Tibial nerve (tissue), 4 donors: Measurements from ENCODE around the gene ERF. TPM values are rescaled to one million over a fixed set of nuclear protein-coding genes. Genes with fewer than 3 reads are reported as not detected.
A peak's percentile ranks its signal among the peaks of the same experiment; 100 is the strongest.

Source experiments
- DNase-seq, 2 donors: peaks; one replicate each; pipeline ENCODE4 v3.0.0-alpha.2; 2019; ENCODE audit warnings: low spot score in 2 of 2
- H3K27ac ChIP-seq, 4 donors: fragments of 200-600 bp; sonication (generic) in 3 of 4; one replicate each; pipeline ENCODE4 v1.5.1; 2017 to 2019; ENCODE audit warnings: mild to moderate bottlenecking in 1 of 4
- H3K27me3 ChIP-seq, 2 donors: fragments of 200-600 bp; sonication (generic) in 1 of 2; one replicate each; pipeline versions ENCODE4 v1.5.1 to v1.6.0; 2017 to 2019
- H3K36me3 ChIP-seq, 3 donors: fragments of 200-600 bp; sonication (generic); one replicate each; pipeline ENCODE4 v1.5.1; 2018 to 2019
- H3K4me1 ChIP-seq, 4 donors: fragments of 200-600 bp; sonication (generic) in 3 of 4; one replicate each; pipeline ENCODE4 v1.5.1; 2017 to 2019
- H3K4me3 ChIP-seq, 4 donors: fragments of 200-600 bp; sonication (generic) in 3 of 4; one replicate each; pipeline ENCODE4 v1.5.1; 2017 to 2019; ENCODE audit warnings: mild to moderate bottlenecking in 1 of 4, moderate library complexity in 1 of 4
- H3K9me3 ChIP-seq, 4 donors: fragments of 200-600 bp; sonication (generic) in 3 of 4; one replicate each; pipeline ENCODE4 v1.5.1; 2017 to 2019
- CTCF ChIP-seq, 5 experiments: fragments of 200-600 bp in 3 of 5; fragments of 450-650 bp in 2 of 5; sonication (generic) in 3 of 5; IDR thresholded peaks; one replicate each; pipeline ENCODE4 v1.5.1; 2016 to 2019; ENCODE audit warnings: antibody characterized with exemption in 5 of 5, mild to moderate bottlenecking in 3 of 5, moderate library complexity in 2 of 5
- EP300 ChIP-seq, 2 donors: sonication (generic); formaldehyde crosslinking; IDR thresholded peaks; one replicate each; pipeline ENCODE4 v1.6.1; 2017; ENCODE audit warnings: antibody characterized with exemption in 2 of 2, mild to moderate bottlenecking in 1 of 2
- POLR2A ChIP-seq, 2 donors: fragments of 450-650 bp; IDR thresholded peaks; one replicate each; pipeline ENCODE4 v1.6.1; 2017; ENCODE audit warnings: antibody characterized with exemption in 2 of 2, mild to moderate bottlenecking in 2 of 2, moderate library complexity in 2 of 2
- WGBS, 2 donors: methylation state at CpG; one replicate each; pipeline ENCODE4 v1.1.5; 2018; 5-methylcytosine and 5-hydroxymethylcytosine counted together
- total RNA-seq, 4 donors: library from RNA; depleted of rRNA; stranded (reverse); fragments of >200 nt; gene quantifications; one replicate each; pipeline ENCODE4 v1.1.0, GENCODE V29; 2016

Gene ERF
- total RNA-seq, 4 donors from 2014 or later: 30.4 to 42.6 (median 35.1) TPM

DNA sequence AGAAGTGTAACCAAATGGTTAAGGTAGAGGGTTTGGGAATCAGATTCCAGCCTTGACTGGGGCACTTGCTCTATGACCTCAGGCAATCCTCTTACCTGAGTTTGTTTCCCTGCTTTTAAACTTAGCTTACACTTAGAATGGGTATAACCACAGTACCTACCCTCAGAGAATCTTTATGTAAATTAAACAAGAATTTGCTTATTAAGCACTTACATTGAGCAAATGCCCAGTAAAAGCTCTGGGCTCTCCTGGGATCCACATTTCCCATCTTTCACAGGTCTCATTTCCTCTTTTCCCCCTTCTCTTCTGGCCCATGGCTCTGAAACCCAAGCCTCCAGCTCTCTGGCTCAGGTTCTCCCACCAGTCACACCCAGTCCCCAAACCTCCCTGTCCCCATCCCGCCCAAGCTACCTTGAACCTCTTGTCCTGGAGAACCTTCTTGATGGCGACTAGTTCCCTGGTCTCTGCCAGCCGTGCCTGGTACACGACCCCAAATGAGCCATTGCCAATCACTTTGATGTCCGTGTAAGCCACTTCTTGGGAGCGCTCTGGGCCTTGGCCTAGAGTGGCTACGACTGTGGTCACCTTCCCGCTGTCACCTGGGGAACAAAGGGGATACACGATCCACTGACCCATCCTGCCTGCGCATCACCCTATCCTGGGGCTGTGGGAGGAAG is 15.2 kb downstream of the ERF start:
- 87 to 90% methylated on average over 10 of the region's 10 CpGs for WGBS, 2 donors
- no peak for DNase-seq
- H3K36me3 ChIP-seq: peaks cover 3 to 43% (median 13%) of the 10 kb centered on the region in 3 donors
- H3K9me3 ChIP-seq: no peaks in the 10 kb centered on the region
- H3K27me3 ChIP-seq: no peaks in the 10 kb centered on the region
- TF ChIP-seq CTCF (IDR thresholded peaks at IDR 0.05) (no peak), EP300 (IDR thresholded peaks at IDR 0.05) (no peak), POLR2A (IDR thresholded peaks at IDR 0.05) (no peak)
- H3K27ac ChIP-seq: no peak overlapping the region
- peaks cover 0 to 46% (median 26%) of the 10 kb centered on the region in 4 donors for H3K4me1 ChIP-seq
- H3K4me3 ChIP-seq: no peak overlapping the region

GRCh38 chr19:42235181-42235580 is 19.7 kb downstream of the ERF start:
- Histone ChIP-seq H3K36me3 (peaks cover 3 to 86% (median 40%) of the 10 kb centered on the region in 3 donors), H3K4me3 (no peak overlapping the region), H3K27me3 (no peaks in the 10 kb centered on the region), H3K9me3 (no peaks in the 10 kb centered on the region), H3K4me1 (peaks cover 0 to 39% (median 7%) of the 10 kb centered on the region in 4 donors), H3K27ac (no peak overlapping the region)
- WGBS, 2 donors: 80 to 90% methylated on average over 5 of the region's 5 CpGs
- no peak for DNase-seq
- TF ChIP-seq POLR2A (IDR thresholded peaks at IDR 0.05) (no peak), CTCF (IDR thresholded peaks at IDR 0.05) (no peak)

DNA sequence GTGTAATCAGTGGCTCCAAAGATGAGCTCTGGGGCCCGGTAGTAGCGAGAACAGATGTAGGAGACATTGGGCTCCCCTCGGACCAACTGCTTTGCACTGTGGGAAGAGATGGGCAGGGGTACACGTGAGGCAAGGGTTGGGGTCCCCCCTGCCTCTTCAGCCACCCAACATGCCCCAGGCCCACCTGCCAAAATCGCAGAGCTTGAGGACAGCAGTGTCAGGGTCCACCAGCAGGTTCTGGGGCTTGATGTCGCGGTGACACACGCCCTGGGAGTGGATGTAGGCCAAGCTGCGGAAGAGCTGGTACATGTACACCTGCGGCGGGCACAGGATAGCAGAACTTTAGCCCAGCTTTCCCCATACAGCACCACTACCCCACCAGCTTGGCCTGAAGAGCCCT is 20.6 kb downstream of the ERF start:
- TF ChIP-seq CTCF (IDR thresholded peaks at IDR 0.05): no peak
- no peak for TF ChIP-seq EP300 (IDR thresholded peaks at IDR 0.05)
- TF ChIP-seq POLR2A (IDR thresholded peaks at IDR 0.05): no peak
- H3K9me3 ChIP-seq: no peaks in the 10 kb centered on the region
- peaks cover 3 to 86% (median 40%) of the 10 kb centered on the region in 3 donors for H3K36me3 ChIP-seq
- H3K4me1 ChIP-seq: peaks cover 0 to 39% (median 7%) of the 10 kb centered on the region in 4 donors
- H3K27me3 ChIP-seq: no peaks in the 10 kb centered on the region
- no peak overlapping the region for H3K27ac ChIP-seq
- DNase-seq: no peak
- WGBS, 2 donors: 96 to 97% methylated on average over 8 to 11 of the region's 11 CpGs
- H3K4me3 ChIP-seq: no peak overlapping the region

- Histone ChIP-seq H3K4me3 (no peak overlapping the region), H3K27me3 (no peaks in the 10 kb centered on the region), H3K36me3 (peaks cover 3 to 88% (median 40%) of the 10 kb centered on the region in 3 donors), H3K27ac (peak overlapping the region in 1 of 4 donors; percentile 19), H3K4me1 (peaks cover 0 to 39% (median 7%) of the 10 kb centered on the region in 4 donors), H3K9me3 (no peaks in the 10 kb centered on the region)
- WGBS, 2 donors: 75 to 88% methylated on average over 6 of the region's 6 CpGs
- TF ChIP-seq EP300 (IDR thresholded peaks at IDR 0.05) (no peak), POLR2A (IDR thresholded peaks at IDR 0.05) (no peak), CTCF (IDR thresholded peaks at IDR 0.05) (no peak)
- no peak for DNase-seq
These were observed 21.1 kb downstream of the ERF start for GRCh38 chr19:42233678-42234292.

GRCh38 chr19:42233106-42233505 is 21.8 kb downstream of the ERF start:
- Histone ChIP-seq H3K36me3 (peaks cover 3 to 94% (median 40%) of the 10 kb centered on the region in 3 donors), H3K9me3 (no peaks in the 10 kb centered on the region), H3K27ac (peak overlapping the region in 1 of 4 donors; percentile 19), H3K27me3 (no peaks in the 10 kb centered on the region), H3K4me3 (no peak overlapping the region), H3K4me1 (peaks cover 0 to 39% (median 7%) of the 10 kb centered on the region in 4 donors)
- 68 to 76% methylated on average over 6 to 7 of the region's 7 CpGs for WGBS, 2 donors
- TF ChIP-seq EP300 (IDR thresholded peaks at IDR 0.05): no peak
- TF ChIP-seq POLR2A (IDR thresholded peaks at IDR 0.05): no peak
- TF ChIP-seq CTCF (IDR thresholded peaks at IDR 0.05): no peak
- no peak for DNase-seq
